GM18861 (cell line): ENCODE results near the gene DUS2.
"Not testable (repeated sequence)": the region's sequence is repeated elsewhere in the genome, so short reads cannot be mapped to it uniquely, and the experiment has no call there.

Source experiments
- ATAC-seq: cut with Tn5 transposase; IDR thresholded peaks from one replicate; pipeline ENCODE4 v1.9.1; 2021; ENCODE audit not compliant: unreplicated experiment

DUS2 gene

DNA sequence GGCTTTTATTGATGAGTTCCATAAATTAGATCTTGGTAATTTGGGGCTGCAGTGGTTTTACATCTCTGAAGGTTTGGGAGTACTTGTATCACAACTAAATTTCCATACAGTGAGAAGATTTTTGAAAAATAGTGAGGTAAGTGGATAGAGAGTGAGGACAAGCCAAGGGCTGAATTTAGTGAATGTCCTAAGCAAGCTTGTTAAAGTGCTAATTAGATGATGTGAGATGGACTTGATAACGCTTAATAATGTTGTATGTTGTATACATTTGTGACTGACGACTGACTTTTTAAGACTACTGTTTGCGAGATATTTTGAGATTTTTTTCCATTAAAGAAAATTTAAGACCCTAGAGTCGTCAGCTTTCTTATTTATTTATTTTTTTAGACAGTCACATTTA, 66.0 kb downstream of the DUS2 start:
- ATAC-seq = no peak

DNA sequence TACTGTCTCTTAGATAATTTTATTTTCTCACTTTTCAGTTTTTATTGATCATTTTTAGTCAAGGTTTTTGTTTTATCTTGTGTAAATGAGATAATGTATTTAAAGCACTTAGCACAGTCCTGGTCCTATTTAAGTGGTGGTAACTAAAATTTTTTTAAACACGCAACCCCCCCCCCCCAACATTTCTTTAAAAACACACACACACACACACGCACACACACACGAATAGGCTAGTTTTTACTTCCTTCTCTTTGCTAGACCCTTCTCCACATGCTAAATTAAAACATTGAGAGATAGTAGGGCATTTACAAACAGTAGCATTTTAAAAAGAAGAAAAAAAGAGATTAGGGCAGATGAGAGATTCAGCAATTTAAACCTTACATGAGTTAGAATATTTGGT, 67.0 kb downstream of the DUS2 start:
- ATAC-seq = no peak

DNA sequence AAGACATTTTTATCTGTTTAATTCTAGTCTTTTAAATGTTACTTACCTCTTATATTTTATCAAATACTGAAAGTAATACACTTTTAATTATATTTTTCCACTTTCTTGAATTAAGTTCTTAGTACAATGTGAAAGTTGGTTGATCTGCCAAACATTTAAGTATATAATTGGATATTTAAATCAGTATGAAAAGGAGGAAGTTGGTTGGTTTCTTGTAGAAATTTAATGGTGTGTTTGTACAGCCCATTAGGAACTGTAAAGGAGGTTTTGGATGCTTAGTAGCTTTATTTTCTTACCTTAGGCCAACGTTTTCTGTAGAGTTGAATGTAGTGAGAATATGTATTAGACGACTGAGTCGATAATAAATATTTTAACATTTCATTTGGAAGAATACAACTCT, 67.4 kb downstream of the DUS2 start:
- ATAC-seq = no peak

DNA sequence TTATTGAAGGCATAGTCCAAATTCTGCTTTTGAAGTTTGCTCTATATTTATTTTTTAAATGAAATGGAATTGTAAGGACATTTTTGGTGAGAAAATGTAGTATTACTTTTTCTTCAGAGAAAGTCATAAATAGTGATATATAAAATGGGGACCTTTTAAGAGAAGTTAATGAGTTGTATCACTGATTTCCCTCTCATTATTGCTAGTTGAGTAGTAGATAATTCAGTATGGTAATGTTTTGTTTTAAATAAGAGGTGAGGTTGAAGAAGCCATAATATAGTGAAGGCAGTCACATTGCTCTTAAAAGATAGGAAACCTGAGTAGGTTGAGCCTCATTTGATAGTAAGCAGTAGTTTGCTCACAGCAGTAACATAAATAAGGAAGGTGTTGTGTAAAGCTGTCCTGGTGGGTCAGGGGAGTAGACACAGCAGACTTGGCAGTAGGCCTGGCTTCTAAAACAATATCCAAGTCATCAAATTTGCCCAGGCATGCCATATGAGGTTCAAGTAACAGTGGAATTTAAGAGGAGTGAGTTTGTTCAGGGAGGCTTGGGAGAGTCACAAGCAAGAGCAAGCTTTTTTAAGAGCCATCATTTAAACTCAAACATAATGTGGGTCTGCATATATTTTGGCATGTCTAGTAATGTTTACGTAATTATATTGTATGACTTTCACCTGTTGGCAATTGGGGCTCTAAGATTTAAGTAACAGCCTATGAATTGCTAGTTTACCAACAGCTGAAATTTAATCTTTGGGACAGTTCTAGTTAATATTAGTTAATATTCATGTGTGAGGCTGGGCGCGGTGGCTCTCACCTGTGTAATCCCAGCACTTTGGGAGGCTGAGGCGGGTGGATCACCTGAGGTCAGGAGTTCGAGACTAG, 68.5 kb downstream of the DUS2 start:
- ATAC-seq = no peak

DNA sequence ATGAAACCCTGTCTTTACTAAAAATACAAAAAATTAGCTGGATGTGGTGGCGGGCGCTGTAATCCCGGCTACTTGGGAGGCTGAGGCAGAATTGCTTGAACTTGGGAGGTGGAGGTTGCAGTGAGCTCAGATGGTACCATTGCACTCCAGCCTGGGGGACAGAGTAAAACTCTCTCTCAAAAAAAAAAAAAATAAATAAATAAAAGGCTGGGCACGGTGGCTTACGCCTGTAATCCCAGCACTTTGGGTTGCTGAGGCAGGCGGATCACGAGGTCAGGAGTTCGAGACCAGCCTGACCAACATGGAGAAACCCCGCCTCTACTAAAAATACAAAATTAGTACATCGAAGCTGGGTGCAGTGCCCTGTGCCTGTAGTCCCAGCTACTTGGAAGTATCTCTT, 69.2 kb downstream of the DUS2 start:
- not testable (repeated sequence) for ATAC-seq

DNA sequence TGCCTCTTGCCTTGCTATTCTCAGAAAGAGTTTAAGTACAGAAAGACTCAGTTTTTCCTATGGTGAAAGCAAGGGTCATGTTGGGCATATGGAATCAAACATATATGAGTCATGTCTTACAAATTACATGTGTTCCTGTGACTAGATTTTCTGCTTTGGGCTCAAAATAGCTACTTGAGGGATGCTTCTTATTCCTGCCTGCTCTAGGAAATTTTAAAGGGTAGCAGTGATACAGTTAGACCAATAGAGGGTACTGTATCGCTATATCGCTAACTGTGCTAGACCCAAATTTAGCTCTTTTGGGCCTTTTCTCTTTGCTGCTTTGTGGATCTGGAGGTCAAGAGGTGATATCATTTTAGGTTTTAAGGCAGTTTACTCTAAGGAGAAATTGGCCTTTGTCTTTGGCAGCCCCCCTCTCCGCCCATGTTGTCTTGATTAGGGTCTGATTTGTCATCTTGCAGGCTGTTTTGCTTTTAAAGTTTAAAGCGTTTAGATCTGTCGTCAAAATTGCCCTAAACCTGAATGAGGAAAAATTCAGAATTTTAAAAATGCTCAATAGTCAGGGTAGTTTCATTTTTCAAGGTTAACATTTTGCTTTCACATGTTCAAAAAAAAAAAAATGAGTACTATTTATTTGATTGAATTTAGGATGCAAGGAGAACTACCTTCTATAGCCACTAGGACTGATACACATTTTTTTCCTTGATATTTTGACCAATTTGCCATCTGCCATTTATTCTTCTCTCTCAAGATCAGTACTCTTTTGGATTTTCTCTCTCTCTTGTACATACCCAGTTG, 70.9 kb downstream of the DUS2 start:
- no peak for ATAC-seq

DNA sequence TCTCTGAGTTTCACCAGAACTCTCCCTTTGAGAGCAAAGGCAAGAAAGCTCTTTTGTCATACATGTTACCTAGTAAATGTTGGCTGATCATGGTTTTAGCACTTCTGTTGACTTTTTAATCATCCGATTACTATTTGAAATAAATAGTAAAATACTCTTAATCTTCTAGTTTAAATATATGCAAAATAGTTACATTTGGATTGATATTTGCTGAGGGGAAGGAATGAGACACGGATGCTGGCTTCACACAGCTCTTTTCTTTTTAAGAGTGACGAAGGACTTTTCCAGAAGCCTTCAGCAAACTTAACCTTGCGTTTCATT, 71.5 kb downstream of the DUS2 start:
- ATAC-seq = no peak

DNA sequence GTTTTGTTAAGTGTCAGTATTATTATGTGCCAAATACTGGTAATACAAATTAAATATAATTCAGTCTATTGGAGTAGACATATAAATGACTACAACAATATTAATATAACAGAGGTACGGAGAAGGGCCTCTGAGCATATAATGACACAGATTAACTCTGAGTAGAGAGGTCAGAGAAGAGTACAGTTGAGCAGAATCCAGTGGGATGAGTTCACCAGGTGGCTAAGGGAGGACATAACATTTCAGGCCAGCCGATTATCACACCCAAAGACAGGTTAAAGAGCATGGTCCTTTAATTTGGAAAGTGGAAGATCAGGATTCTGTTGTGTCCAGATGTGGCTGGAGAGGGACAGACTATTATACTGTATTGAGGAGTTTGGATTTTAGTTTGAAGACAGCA, 73.4 kb downstream of the DUS2 start:
- ATAC-seq = no peak

DNA sequence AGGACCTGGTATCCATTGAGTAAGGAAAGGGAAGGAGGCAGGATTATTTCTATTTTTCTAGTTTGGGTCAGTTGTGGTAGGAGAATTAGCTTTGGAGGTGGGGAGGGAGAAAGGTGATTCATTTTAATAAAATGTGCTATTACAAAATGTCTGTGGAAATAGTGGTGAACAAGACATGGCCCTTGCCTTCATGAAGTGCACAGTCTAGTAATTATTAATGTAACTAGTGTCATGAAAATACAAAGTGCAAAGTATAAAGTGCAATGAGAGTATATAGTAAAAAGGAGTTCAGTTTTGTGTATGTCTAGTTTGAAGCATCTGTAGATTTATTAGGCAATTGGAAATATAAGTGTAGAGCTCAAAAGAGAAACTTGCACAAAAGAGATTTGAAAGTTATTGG, 74.0 kb downstream of the DUS2 start:
- no peak for ATAC-seq

DNA sequence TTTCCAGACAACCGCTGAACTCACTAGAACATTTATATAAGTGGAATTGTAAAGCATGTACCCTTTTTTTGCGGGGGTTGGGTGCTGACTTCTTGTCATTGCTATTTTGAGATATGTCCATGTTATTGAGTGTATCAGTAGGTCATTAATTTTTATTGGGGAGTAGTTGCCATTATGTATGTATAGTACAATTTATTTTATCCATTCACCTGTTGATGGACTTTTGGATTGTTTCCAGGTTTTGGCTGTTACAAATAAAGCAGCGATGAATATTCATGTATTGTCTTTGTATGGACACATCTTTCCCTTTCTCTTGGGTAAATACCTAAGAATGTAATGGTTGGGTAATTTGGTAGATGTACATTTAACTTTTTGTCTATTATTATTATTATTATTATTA, 74.8 kb downstream of the DUS2 start:
- no peak for ATAC-seq

DNA sequence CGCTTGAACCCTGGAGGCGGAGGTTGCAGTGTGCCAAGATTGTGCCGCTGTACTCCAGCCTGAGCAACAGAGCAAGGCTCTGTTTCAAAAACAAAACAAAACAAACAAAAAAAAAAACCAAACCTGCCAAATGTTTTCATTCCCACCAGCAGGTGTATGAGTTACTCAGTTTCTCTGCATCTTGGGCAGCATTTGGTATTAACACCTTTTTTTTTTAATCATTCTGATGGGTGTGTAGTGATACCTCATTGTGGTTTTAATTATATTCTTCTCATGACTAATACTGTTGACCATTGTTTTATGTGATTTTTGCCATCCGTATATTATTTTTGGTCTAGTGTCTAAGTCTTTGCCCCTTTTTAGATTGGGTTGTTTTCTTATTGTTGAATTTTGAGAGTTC, 77.4 kb downstream of the DUS2 start:
- ATAC-seq = no peak

DNA sequence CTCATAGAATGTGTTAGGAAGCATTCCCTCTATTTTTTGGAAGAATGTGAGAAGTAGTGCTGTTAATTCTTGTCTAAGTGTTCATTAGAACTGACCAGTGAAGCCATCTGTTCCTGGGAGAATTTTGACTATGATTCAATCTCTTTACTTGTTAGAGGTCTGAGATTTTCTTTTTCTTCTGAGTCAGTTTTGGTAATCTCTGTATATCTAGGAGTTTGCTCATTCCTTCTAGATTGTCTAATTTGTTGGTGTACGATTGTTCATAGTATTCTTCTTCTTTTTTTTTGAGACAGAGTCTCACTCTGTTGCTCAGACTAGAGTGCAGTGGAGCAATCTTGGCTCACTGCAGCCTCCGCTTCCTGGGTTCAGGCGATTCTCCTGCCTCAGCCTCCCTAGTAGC, 82.5 kb downstream of the DUS2 start:
- ATAC-seq = no peak

DNA sequence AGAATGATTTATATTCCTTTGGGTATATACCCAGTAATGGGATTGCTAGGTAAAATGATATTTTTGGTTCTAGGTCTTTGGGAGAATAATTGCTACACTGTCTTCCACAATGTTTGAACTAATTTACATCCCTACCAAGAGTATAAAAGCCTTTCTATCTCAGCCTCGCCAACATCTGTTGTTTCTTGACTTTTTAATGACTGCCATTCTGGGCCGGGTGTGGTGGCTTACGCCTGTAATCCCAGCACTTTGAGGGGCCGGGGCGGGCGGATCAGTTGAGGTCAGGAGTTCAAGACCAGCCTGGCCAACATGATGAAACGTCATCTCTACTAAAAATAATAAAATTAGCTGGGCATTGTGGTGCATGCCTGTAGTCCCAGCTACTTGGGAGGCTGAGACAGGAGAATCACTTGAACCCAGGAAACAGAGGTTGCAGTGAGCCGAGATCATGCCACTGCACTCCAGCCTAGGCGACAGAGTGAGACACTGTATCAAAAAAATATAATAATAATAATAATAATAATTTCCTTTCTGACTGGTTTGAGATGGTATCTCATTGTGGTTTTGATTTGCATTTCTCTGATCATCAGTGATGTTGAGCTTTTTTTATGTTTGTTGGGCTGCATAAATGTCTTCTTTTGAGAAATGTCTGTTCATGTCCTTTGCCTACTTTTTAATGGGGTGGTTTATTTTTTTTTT, 84.3 kb downstream of the DUS2 start:
- not testable (repeated sequence) for ATAC-seq

DNA sequence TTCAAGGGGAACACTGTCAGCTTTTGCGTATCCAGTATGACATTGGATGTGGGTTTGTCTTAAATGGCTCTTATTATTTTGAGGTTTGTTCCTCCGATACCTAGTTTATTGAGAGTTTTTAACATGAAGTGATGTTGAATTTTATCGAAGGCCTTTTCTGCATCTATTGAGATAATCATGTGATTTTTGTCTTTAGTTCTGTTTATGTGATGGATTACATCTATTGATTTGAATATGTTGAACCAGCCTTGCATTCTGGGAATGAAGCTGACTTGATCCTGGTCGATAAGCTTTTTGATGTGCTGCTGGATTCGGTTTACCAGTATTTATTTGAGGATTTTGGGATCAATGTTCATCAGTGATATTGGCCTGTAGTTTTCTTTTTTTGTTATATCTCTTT, 86.1 kb downstream of the DUS2 start:
- ATAC-seq = not testable (repeated sequence)

DNA sequence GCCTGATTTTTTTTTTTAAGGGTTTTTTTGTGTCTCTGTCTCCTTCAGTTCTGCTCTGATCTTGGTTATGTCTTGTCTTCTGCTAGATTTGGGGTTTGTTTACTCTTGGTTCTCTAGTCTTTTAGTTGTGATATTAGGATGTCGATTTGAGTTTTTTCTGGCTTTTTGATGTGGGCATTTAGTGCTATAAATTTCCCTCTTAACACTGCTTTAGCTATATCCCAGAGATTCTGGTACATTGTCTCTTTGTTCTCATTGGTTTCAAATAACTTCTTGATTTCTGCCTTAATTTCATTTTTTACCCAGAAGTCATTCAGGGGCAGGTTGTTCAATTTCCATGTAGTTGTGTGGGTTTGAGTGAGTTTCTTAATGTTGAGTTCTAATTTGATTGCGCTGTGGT, 87.5 kb downstream of the DUS2 start:
- not testable (repeated sequence) for ATAC-seq

DNA sequence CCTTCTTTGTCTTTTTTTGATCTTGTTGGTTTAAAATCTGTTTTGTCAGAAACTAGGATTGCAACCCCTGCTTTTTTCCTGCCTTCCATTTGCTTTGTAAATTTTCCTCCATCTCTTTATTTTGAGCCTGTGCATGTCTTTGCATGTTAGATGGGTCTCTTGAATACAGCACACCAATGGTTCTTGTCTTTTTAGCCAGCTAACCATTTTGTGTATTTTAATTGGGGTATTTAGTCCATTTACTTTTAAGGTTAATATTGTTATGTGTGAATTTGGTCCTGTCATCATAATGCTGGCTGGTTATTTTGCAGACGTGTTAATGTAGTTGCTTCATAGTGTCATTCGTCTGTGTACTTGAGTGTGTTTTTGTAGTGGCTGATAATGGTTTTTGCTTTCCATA, 88.3 kb downstream of the DUS2 start:
- ATAC-seq = no peak

DNA sequence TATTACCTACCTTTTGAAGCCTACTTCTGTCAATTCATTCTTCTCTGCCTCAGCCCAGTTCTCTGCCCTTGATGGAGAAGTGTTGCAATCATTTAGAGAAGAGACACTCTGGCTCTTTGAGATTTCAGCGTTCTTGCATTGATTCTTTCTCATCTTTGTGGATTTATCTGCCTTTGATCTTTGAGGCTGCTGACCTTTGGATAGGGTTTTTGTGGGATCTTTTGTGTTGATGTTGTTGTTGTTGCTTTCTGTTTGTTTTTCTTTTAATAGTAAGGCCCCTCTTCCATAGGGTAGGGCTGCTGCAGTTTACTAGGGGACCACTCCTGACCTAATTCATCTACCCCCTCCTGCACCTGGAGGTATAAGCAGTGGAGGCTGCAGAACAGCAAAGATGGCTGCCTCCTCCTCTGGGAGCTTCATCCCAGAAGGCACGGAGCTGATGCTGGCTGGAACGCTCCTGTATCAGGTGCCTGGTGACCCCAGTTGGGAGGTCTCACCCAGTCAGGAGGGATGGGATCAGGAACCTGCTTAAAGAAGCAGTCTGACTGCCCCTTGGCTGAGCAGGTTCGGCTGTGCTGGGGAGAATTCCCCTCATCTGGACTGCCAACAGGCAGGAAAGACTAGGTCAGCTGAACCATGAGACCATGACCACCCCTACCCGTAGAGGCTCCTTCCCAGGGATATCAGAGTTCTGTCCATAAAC, 90.1 kb downstream of the DUS2 start:
- ATAC-seq = no peak

DNA sequence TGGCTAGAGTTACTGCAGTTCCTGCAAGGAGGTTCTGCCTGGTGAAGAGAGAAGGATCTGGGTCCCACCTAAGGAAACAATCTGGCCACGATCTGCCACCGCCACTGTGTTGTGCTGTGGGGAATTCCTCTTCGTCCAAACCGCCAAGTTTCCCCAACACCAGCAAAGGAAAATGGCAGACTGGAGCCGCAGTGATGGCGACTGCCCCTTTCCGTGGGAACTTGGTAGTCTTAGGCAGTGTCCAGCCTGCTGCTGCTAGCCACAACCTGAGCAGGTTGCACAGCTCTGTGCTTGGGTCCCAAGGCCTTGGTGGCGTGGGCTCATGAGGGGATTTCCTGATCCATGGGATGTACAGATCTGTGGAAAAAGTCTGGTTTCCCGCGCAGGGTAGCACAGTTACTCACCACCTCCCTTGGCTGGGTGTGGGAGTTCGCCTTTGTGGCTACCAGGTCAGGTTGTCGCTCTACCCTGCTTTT, 90.7 kb downstream of the DUS2 start:
- no peak for ATAC-seq

DNA sequence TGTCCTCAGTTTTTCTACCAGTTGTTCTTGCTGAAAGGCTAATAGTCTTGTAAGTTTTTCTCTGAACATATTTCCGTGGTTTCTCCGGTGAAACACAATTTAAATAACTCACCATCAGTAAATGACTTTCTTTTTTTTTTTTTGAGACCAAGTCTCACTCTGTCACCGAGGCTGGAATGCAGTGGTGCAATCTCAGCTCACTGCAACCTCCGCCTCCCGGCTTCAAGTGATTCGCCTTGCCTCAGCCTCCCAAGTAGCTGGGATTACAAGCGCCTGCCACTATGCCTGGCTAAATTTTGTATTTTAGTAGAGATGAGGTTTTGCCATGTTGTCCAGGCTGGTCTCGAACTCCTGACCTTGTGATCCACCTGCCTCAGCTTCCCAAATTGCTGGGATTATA, 91.9 kb downstream of the DUS2 start:
- ATAC-seq = not testable (repeated sequence)

DNA sequence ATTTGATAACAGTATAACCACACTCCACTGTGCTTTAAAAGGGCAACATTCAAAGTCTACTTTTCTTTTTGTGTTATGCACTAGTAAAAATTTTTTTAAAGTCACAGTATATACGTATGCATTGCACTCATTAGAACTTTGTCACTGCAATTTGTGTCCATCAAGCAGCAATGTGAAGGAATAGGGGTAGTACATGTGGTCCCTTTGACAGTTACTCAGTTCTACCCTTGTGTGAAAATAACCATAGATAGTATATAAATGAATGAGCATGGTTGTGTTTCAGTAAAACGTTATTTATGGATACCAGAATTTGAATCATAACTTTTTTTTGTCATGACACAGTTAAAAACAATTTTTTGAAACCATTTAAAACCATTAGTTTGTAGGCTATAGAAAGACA, 92.8 kb downstream of the DUS2 start:
- no peak for ATAC-seq

DNA sequence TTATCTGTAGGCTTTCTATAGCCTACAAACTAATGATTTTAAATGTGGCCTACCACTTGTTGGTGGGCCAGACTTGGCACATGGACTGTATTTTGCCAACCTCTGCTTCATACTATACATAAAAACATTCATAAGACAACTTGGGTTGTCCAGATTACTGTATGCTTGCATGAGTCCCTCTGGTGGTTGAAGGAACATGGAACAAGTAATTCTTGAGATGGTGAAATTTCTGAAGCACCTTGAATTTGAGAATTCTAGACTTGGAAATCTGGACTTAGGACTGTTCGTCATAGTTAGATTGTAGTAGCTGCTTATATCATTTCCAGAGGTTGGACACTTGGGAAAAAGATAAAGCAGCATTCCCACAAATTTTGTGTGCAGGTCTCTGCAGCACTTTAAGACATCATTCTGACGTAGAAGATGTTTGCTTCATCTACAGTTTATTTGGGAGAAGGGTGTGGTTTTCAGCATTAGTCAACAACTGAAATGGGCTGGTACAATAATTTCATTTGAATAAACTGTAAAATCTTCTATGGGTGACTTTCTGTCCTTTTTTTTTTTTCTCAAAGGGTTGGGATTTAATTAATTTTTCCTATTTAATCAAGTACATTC, 93.3 kb downstream of the DUS2 start:
- no peak for ATAC-seq
